Activated T-cell treated with anti-CD3 and anti-CD28 coated beads, Interleukin-2, amount 50 U/mL, for 4 hours (primary cell): ENCODE measurements around the gene IPO9. TPM values are rescaled to one million over a fixed set of nuclear protein-coding genes. Genes with fewer than 3 reads are reported as not detected.

ENCODE experiments used
- ATAC-seq, 2 donors: fragments of 200-7000 bp; cut with Tn5 transposase; one replicate each; pipeline ENCODE4 v1.10.0; 2021
- DNase-seq: peaks from one replicate; pipeline ENCODE4 v3.0.0-alpha.2; 2020
- H3K27me3 Mint-ChIP-seq: one replicate; pipeline ENCODE4 v1.8.0; 2021; ENCODE audit warnings: low read depth, mixed read lengths
- H3K36me3 Mint-ChIP-seq: one replicate; pipeline ENCODE4 v1.8.0; 2022; ENCODE audit warnings: mixed read lengths; ENCODE audit not compliant: insufficient read depth
- H3K4me1 Mint-ChIP-seq: one replicate; pipeline ENCODE4 v1.8.0; 2021; ENCODE audit warnings: low read depth, mixed read lengths
- H3K4me3 Mint-ChIP-seq: one replicate; pipeline ENCODE4 v1.8.0; 2021; ENCODE audit warnings: mild to moderate bottlenecking, moderate library complexity, mixed read lengths
- H3K9me3 Mint-ChIP-seq: one replicate; pipeline ENCODE4 v1.8.0; 2021; ENCODE audit warnings: mixed read lengths
- total RNA-seq, 3 donors: library from RNA; stranded (reverse); gene quantifications; one replicate each; pipeline ENCODE4 v1.2.1, GENCODE V29; 2021

Gene IPO9
- total RNA-seq, 3 donors from 2014 or later: 45.4 to 48.3 (median 46.9) TPM

GRCh38 chr1:201883266-201883665 is 54.3 kb downstream of the IPO9 start:
- ATAC-seq (no peak), DNase-seq (no peak)
- Mint-ChIP-seq H3K36me3 (no peaks in the 10 kb centered on the region), H3K4me3 (no peak overlapping the region), H3K27me3 (peaks cover 14% of the 10 kb centered on the region), H3K9me3 (no peaks in the 10 kb centered on the region), H3K4me1 (peaks cover 4% of the 10 kb centered on the region)

- Mint-ChIP-seq H3K4me3 (no peak overlapping the region), H3K36me3 (no peaks in the 10 kb centered on the region), H3K27me3 (peaks cover 15% of the 10 kb centered on the region), H3K4me1 (peaks cover 4% of the 10 kb centered on the region), H3K9me3 (no peaks in the 10 kb centered on the region)
- no peak for DNase-seq
- no peak for ATAC-seq
Measured at GRCh38 chr1:201883786-201884185, 54.8 kb downstream of the IPO9 start.

GRCh38 chr1:201884425-201884824 is 55.5 kb downstream of the IPO9 start:
- Mint-ChIP-seq H3K27me3 (peaks cover 15% of the 10 kb centered on the region), H3K9me3 (no peaks in the 10 kb centered on the region), H3K4me1 (peaks cover 5% of the 10 kb centered on the region), H3K4me3 (no peak overlapping the region), H3K36me3 (no peaks in the 10 kb centered on the region)
- no peak for DNase-seq
- ATAC-seq: no peak

- H3K27me3 Mint-ChIP-seq: peaks cover 26% of the 10 kb centered on the region
- H3K9me3 Mint-ChIP-seq: no peaks in the 10 kb centered on the region
- DNase-seq (no peak), ATAC-seq (no peak)
- no peaks in the 10 kb centered on the region for H3K36me3 Mint-ChIP-seq
- H3K4me3 Mint-ChIP-seq: no peak overlapping the region
- peaks cover 8% of the 10 kb centered on the region for H3K4me1 Mint-ChIP-seq
Measured at GRCh38 chr1:201885531-201886075, 56.6 kb downstream of the IPO9 start.

- Mint-ChIP-seq H3K36me3 (no peaks in the 10 kb centered on the region), H3K4me1 (peaks cover 8% of the 10 kb centered on the region), H3K9me3 (no peaks in the 10 kb centered on the region), H3K27me3 (peaks cover 31% of the 10 kb centered on the region), H3K4me3 (no peak overlapping the region)
- DNase-seq (no peak), ATAC-seq (no peak)
Measured at GRCh38 chr1:201886103-201886885, 57.3 kb downstream of the IPO9 start.

GRCh38 chr1:201887116-201887866 is 58.3 kb downstream of the IPO9 start:
- peaks cover 38% of the 10 kb centered on the region for H3K27me3 Mint-ChIP-seq

GRCh38 chr1:201888282-201889089 is 59.5 kb downstream of the IPO9 start, which contains the start of gene SHISA4:
TSS of gene SHISA4 (plus strand) at chr1:201888898. CDS start at chr1:201888995, 97 bp downstream.
- ATAC-seq (peak; percentile 64 to 74), DNase-seq (no peak)
- no peaks in the 10 kb centered on the region for H3K9me3 Mint-ChIP-seq
- H3K4me1 Mint-ChIP-seq: peaks cover 4% of the 10 kb centered on the region
- H3K36me3 Mint-ChIP-seq: no peaks in the 10 kb centered on the region
- H3K27me3 Mint-ChIP-seq: peaks cover 45% of the 10 kb centered on the region
- H3K4me3 Mint-ChIP-seq: peak within 1 kb of the TSS; percentile 73

More at GRCh38 chr1:201887116-201887866, 58.3 kb downstream of the IPO9 start:
- Mint-ChIP-seq H3K9me3 (no peaks in the 10 kb centered on the region), H3K4me3 (no peak overlapping the region), H3K4me1 (peaks cover 8% of the 10 kb centered on the region), H3K36me3 (no peaks in the 10 kb centered on the region)
- no peak for ATAC-seq
- DNase-seq: no peak

- ATAC-seq (peak in 1 of 2 donors; percentile 4), DNase-seq (no peak)
- no peaks in the 10 kb centered on the region for H3K9me3 Mint-ChIP-seq
- H3K4me3 Mint-ChIP-seq: peak overlapping the region; percentile 73
- H3K4me1 Mint-ChIP-seq: peaks cover 4% of the 10 kb centered on the region
- no peaks in the 10 kb centered on the region for H3K36me3 Mint-ChIP-seq
- peaks cover 47% of the 10 kb centered on the region for H3K27me3 Mint-ChIP-seq
Measured at GRCh38 chr1:201889090-201889968, 60.4 kb downstream of the IPO9 start.

- ATAC-seq (no peak), DNase-seq (no peak)
- Mint-ChIP-seq H3K27me3 (peaks cover 50% of the 10 kb centered on the region), H3K9me3 (no peaks in the 10 kb centered on the region), H3K36me3 (no peaks in the 10 kb centered on the region), H3K4me1 (peaks cover 4% of the 10 kb centered on the region), H3K4me3 (no peak overlapping the region)
Measured at GRCh38 chr1:201890223-201890622, 61.3 kb downstream of the IPO9 start.

- Mint-ChIP-seq H3K27me3 (peaks cover 49% of the 10 kb centered on the region), H3K4me3 (no peak overlapping the region), H3K9me3 (no peaks in the 10 kb centered on the region), H3K36me3 (no peaks in the 10 kb centered on the region), H3K4me1 (peaks cover 6% of the 10 kb centered on the region)
- DNase-seq: no peak
- no peak for ATAC-seq
Measured at GRCh38 chr1:201890806-201891450, 62.0 kb downstream of the IPO9 start.

- no peak for ATAC-seq
- no peak overlapping the region for H3K4me3 Mint-ChIP-seq
- no peaks in the 10 kb centered on the region for H3K36me3 Mint-ChIP-seq
- no peaks in the 10 kb centered on the region for H3K9me3 Mint-ChIP-seq
- peaks cover 9% of the 10 kb centered on the region for H3K4me1 Mint-ChIP-seq
- peaks cover 49% of the 10 kb centered on the region for H3K27me3 Mint-ChIP-seq
- no peak for DNase-seq
Measured at GRCh38 chr1:201891451-201892045, 62.6 kb downstream of the IPO9 start.

GRCh38 chr1:201892211-201892610 is 63.3 kb downstream of the IPO9 start:
- Mint-ChIP-seq H3K4me1 (peaks cover 9% of the 10 kb centered on the region), H3K4me3 (no peak overlapping the region), H3K9me3 (no peaks in the 10 kb centered on the region), H3K27me3 (peaks cover 45% of the 10 kb centered on the region), H3K36me3 (no peaks in the 10 kb centered on the region)
- ATAC-seq (no peak), DNase-seq (no peak)
